Transverse colon (tissue), 4 donors: ENCODE measurements around the gene RGS19. TPM values are rescaled to one million over a fixed set of nuclear protein-coding genes. Genes with fewer than 3 reads are reported as not detected.

Source experiments
- DNase-seq: peaks from one replicate; pipeline ENCODE4 v3.0.0-alpha.2; 2019
- H3K27ac ChIP-seq, 4 donors: fragments of 200-600 bp; sonication (generic); 2 replicates each; pipeline ENCODE4 v1.5.1; 2016 to 2018; ENCODE audit warnings: inconsistent platforms in 4 of 4
- H3K27me3 ChIP-seq: fragments of 200-600 bp; sonication (generic); 2 replicates; pipeline ENCODE4 v1.5.1; 2017; ENCODE audit warnings: inconsistent platforms
- H3K36me3 ChIP-seq, 4 donors: fragments of 200-600 bp; sonication (generic); 2 replicates each; pipeline ENCODE4 v1.5.1; 2017 to 2019; ENCODE audit warnings: inconsistent platforms in 4 of 4
- H3K4me1 ChIP-seq, 4 donors: fragments of 200-600 bp; sonication (generic); 2 replicates each; pipeline ENCODE4 v1.5.1; 2017 to 2020; ENCODE audit warnings: inconsistent platforms in 4 of 4
- H3K4me3 ChIP-seq, 4 donors: fragments of 200-600 bp; sonication (generic); 1 replicate in 1 of 4; 2 replicates in 3 of 4; pipeline versions ENCODE4 v1.5.1 to v1.6.1; 2017 to 2019; ENCODE audit warnings: inconsistent platforms in 4 of 4
- H3K9me3 ChIP-seq, 2 donors: fragments of 200-600 bp; sonication (generic); 2 replicates each; pipeline ENCODE4 v1.5.1; 2017 to 2019; ENCODE audit warnings: inconsistent platforms in 2 of 2
- EP300 ChIP-seq: sonication (generic); formaldehyde crosslinking; IDR thresholded peaks from one replicate; pipeline ENCODE4 v1.6.1; 2017; ENCODE audit warnings: antibody characterized with exemption, low read depth
- POLR2A ChIP-seq: fragments of 450-650 bp; IDR thresholded peaks from one replicate; pipeline ENCODE4 v1.6.1; 2016; ENCODE audit warnings: antibody characterized with exemption, mild to moderate bottlenecking, moderate library complexity
- POLR2AphosphoS5 ChIP-seq, 3 donors: sonication (generic); formaldehyde crosslinking; IDR thresholded peaks; one replicate each; pipeline ENCODE4 v1.6.1; 2016; ENCODE audit warnings: antibody characterized with exemption in 3 of 3
- WGBS, 2 donors: methylation state at CpG; one replicate each; pipeline ENCODE4 v1.1.5; 2018; ENCODE audit warnings: low coverage in 1 of 2; 5-methylcytosine and 5-hydroxymethylcytosine counted together
- in situ Hi-C, 4 donors: fragments of 200-750 bp; cut with MboI; loops; one replicate each; pipeline versions ENCODE4 v1.15.0 to v1.15.1; 2017; ENCODE audit warnings: low sequenced_read_pairs in 3 of 4, low pct_ligation_motif_present in 1 of 4, low pct_unique_long_range_greater_than_20kb in 1 of 4
- intact Hi-C: fragments of 100-400 bp; cut with DNase I; formaldehyde crosslinking; loops from one replicate; pipeline ENCODE4 v1.15.1; 2023; ENCODE audit warnings: low total_unique reads
- total RNA-seq, 4 donors: library from RNA; depleted of rRNA; stranded (reverse); fragments of >200 nt; gene quantifications; one replicate each; pipeline ENCODE4 v1.1.0, GENCODE V29; 2016
- TF ChIP-seq, protein P1 (sequence below), 5 experiments: fragments of 200-600 bp in 3 of 5; fragments of 450-650 bp in 2 of 5; sonication (generic) in 3 of 5; IDR thresholded peaks; 1 replicate in 2 of 5; 2 replicates in 3 of 5; pipeline ENCODE4 v1.5.1; 2016 to 2017; ENCODE audit warnings: antibody characterized with exemption in 5 of 5, inconsistent platforms in 3 of 5, mild to moderate bottlenecking in 2 of 5, moderate library complexity in 1 of 5

RGS19 gene
- total RNA-seq, 4 donors from 2014 or later, result 5.5 to 37.4 (median 10.8) TPM; not detected in 1

- no peaks in the 10 kb centered on the region for H3K36me3 ChIP-seq
- no peak for DNase-seq
- TF ChIP-seq POLR2A (no peak), EP300 (no peak), POLR2AphosphoS5 (IDR thresholded peaks at IDR 0.05) (no peak)
- TF ChIP-seq, protein P1, sequence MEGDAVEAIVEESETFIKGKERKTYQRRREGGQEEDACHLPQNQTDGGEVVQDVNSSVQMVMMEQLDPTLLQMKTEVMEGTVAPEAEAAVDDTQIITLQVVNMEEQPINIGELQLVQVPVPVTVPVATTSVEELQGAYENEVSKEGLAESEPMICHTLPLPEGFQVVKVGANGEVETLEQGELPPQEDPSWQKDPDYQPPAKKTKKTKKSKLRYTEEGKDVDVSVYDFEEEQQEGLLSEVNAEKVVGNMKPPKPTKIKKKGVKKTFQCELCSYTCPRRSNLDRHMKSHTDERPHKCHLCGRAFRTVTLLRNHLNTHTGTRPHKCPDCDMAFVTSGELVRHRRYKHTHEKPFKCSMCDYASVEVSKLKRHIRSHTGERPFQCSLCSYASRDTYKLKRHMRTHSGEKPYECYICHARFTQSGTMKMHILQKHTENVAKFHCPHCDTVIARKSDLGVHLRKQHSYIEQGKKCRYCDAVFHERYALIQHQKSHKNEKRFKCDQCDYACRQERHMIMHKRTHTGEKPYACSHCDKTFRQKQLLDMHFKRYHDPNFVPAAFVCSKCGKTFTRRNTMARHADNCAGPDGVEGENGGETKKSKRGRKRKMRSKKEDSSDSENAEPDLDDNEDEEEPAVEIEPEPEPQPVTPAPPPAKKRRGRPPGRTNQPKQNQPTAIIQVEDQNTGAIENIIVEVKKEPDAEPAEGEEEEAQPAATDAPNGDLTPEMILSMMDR (IDR thresholded peaks at IDR 0.05), result no peak
- H3K4me3 ChIP-seq, result no peak overlapping the region
- intact Hi-C loops (no loop called here), in situ Hi-C loops (no loop called here)
- no peaks in the 10 kb centered on the region for H3K9me3 ChIP-seq
- H3K27ac ChIP-seq, result no peak overlapping the region
- no peaks in the 10 kb centered on the region for H3K4me1 ChIP-seq
- WGBS, 2 donors, result 89% methylated on average over 31 of the region's 31 CpGs; no CpG with 5 or more reads in 1 of the 2 donors
- no peaks in the 10 kb centered on the region for H3K27me3 ChIP-seq
Observed at GRCh38 chr20:64070244-64070993, 8.9 kb downstream of the RGS19 start.

DNA sequence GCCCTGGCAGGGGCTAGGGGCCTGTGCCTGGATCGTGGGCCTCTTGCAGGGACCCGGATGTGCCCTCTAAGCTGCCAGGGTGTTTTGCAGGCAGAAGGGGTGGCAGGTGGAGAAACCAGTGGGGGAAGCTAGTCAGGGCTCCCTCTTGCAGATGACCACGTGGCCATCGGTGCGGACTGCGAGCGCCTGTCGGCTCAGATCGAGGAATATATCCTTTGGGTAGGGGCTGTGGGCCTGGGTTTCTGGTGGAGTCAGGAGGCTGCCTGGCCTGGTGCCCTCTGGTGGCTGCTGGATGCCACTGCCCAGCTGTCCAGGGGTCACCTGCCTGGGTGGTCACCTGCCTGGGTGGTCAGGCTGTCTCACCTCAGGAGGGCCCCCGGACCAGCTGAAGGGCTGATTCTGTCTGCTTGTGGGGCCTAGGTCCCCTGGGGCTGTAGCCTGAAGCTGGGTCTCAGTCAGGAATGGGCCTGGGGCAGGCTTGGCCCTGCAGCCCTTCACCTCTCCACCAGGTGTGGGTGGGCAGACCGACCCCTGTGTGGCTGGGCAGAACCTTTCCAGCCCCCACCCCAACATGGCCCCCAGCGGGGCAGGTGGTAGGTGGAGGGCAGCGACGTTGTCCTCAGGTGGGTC, 9.6 kb downstream of the RGS19 start:
- Histone ChIP-seq H3K9me3 (no peaks in the 10 kb centered on the region), H3K27me3 (no peaks in the 10 kb centered on the region), H3K4me3 (no peak overlapping the region), H3K27ac (no peak overlapping the region), H3K36me3 (no peaks in the 10 kb centered on the region), H3K4me1 (peaks cover 0 to 4% (median under 1%) of the 10 kb centered on the region in 4 donors)
- no peak for DNase-seq
- in situ Hi-C loops (no loop called here), intact Hi-C loops (no loop called here)
- TF ChIP-seq, protein P1 (IDR thresholded peaks at IDR 0.05), result peak; percentile 58 to 66 (median 61)
- TF ChIP-seq EP300, result no peak
- WGBS, 2 donors, result 67% methylated on average over 14 of the region's 14 CpGs; no CpG with 5 or more reads in 1 of the 2 donors

GRCh38 chr20:64069209-64069613, 10.1 kb downstream of the RGS19 start:
- no peak overlapping the region for H3K27ac ChIP-seq
- H3K9me3 ChIP-seq, result no peaks in the 10 kb centered on the region
- TF ChIP-seq POLR2AphosphoS5 (IDR thresholded peaks at IDR 0.05) (no peak), POLR2A (no peak), EP300 (no peak)
- TF ChIP-seq, protein P1 (IDR thresholded peaks at IDR 0.05), result no peak
- peaks cover 3 to 8% (median 6%) of the 10 kb centered on the region in 4 donors for H3K4me1 ChIP-seq
- H3K36me3 ChIP-seq, result no peaks in the 10 kb centered on the region
- 86% methylated on average over 13 of the region's 20 CpGs; no CpG with 5 or more reads in 1 of the 2 donors for WGBS, 2 donors
- H3K4me3 ChIP-seq, result no peak overlapping the region
- H3K27me3 ChIP-seq, result peaks cover 1% of the 10 kb centered on the region
- in situ Hi-C loops, result no loop called here
- intact Hi-C loops, result no loop called here
- DNase-seq, result no peak

DNA sequence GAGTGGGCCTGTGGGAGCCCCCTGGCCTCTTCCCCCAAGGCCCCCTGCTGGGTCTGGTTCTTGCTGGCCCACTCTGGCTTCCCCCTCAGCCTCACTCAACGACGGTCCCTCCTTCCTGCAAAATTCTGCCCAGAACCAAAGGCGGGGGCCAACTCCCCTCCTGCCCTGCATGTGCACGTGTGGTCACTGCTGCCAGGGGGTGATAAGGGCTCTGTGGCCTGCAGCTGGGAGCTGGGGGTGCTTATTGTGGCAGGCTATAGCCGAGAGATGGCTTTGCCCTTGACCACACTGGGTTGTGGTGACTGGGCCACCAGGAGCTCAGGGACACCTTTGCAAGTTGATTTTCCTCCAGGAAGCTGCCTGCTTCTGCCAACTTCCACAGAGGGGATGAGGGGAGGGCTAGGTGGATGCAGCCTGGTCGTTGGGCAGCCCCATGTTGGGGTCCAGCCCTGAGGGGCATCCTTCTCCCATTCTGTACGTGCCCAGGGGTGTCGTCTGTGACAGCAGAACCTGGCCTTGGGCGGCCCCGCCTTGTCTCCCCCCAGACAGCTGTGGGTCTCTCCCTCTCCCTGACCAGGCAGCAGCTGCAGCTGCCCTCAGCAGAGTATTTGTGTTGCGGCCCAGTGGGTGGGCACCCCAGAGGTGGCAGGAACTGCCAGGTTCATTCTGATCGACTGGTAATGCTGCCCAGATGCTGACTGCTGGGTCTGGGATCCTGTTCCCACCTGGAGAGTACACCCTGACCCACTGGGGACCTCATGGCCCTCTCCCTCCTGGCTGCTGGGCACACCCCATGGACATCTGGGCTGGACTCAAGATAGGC, 10.7 kb downstream of the RGS19 start:
- no peak overlapping the region for H3K4me3 ChIP-seq
- peaks cover 9 to 15% (median 12%) of the 10 kb centered on the region in 4 donors for H3K4me1 ChIP-seq
- H3K9me3 ChIP-seq, result no peaks in the 10 kb centered on the region
- DNase-seq, result no peak
- intact Hi-C loops (no loop called here), in situ Hi-C loops (no loop called here)
- 77% methylated on average over 7 of the region's 12 CpGs; no CpG with 5 or more reads in 1 of the 2 donors for whole genome bisulfite sequencing, 2 donors
- TF ChIP-seq POLR2AphosphoS5 (IDR thresholded peaks at IDR 0.05) (no peak), POLR2A (no peak), EP300 (no peak)
- TF ChIP-seq, protein P1 (IDR thresholded peaks at IDR 0.05), result no peak
- no peak overlapping the region for H3K27ac ChIP-seq
- H3K27me3 ChIP-seq, result peaks cover 4% of the 10 kb centered on the region
- no peaks in the 10 kb centered on the region for H3K36me3 ChIP-seq
